HEK293 (cell line): ENCODE data around the gene CNTNAP4.

ENCODE experiments used
- CTCF ChIA-PET: fragments of 350-600 bp; formaldehyde crosslinking; extraction: SDS; loops from one replicate; lab custom pipeline; 2021; ENCODE audit warnings: antibody characterized with exemption; lab: Yijun Ruan, JAX
- POLR2A ChIA-PET: fragments of 300-600 bp; formaldehyde crosslinking; extraction: SDS; loops from one replicate; lab custom pipeline; 2020; ENCODE audit warnings: antibody characterized with exemption, inconsistent platforms; lab: Yijun Ruan, JAX
- H3K27ac ChIP-seq: fragments of 200-500 bp; sonication (Bioruptor generic); 2 replicates; pipeline ENCODE4 v1.5.1; 2014; ENCODE audit warnings: low read depth, low read length, control low read depth, inconsistent platforms; ENCODE audit errors: extremely low read depth
- H3K36me3 ChIP-seq, 2 experiments: fragments of 200-500 bp in 1 of 2; sonication (Bioruptor generic) in 1 of 2; 1 replicate in 1 of 2; 2 replicates in 1 of 2; pipeline ENCODE4 v1.5.1; 2014 to 2017; ENCODE audit warnings: inconsistent platforms in 2 of 2, low read length in 2 of 2; ENCODE audit not compliant: control insufficient read depth in 2 of 2, insufficient read depth in 1 of 2
- H3K4me1 ChIP-seq: fragments of 200-500 bp; sonication (Bioruptor generic); 2 replicates; pipeline ENCODE4 v1.5.1; 2014; ENCODE audit warnings: mild to moderate bottlenecking, low read length, inconsistent platforms; ENCODE audit not compliant: control insufficient read depth, insufficient read depth
- H3K4me3 ChIP-seq: 2 replicates; pipeline ENCODE4 v1.5.1; 2011; ENCODE audit warnings: low read depth, mild to moderate bottlenecking, control low read depth, low read length, moderate library complexity
- H3K9me3 ChIP-seq: fragments of 200-500 bp; sonication (Bioruptor generic); 2 replicates; pipeline ENCODE4 v1.5.1; 2014; ENCODE audit warnings: low read depth, low read length, inconsistent platforms; ENCODE audit not compliant: control insufficient read depth, insufficient read depth
- HOXA7 ChIP-seq: sonication (generic); formaldehyde crosslinking; IDR thresholded peaks from 2 replicates; pipeline ENCODE4 v1.8.1; 2022; ENCODE audit warnings: missing genetic modification reagents, borderline replicate concordance
- HOXD13 ChIP-seq: sonication (generic); formaldehyde crosslinking; IDR thresholded peaks from 2 replicates; pipeline ENCODE4 v1.8.0; 2022; ENCODE audit warnings: missing genetic modification reagents, borderline replicate concordance
- KLF9 ChIP-seq: fragments of 450-650 bp; formaldehyde crosslinking; IDR thresholded peaks from 2 replicates; pipeline ENCODE4 v1.5.1; 2016; ENCODE audit warnings: missing biosample characterization, missing genetic modification characterization, low read depth
- SETDB1 ChIP-seq: IDR thresholded peaks from one replicate; pipeline ENCODE4 v1.6.1; 2017; ENCODE audit warnings: mild to moderate bottlenecking, low read length, moderate library complexity, mixed read lengths; ENCODE audit not compliant: insufficient read length
- SP2 ChIP-seq: fragments of 450-650 bp; formaldehyde crosslinking; IDR thresholded peaks from 2 replicates; pipeline ENCODE4 v1.5.1; 2016; ENCODE audit warnings: missing biosample characterization, missing genetic modification characterization
- SP7 ChIP-seq: fragments of 450-650 bp; formaldehyde crosslinking; IDR thresholded peaks from 2 replicates; pipeline ENCODE4 v1.5.1; 2016; ENCODE audit warnings: missing biosample characterization, missing genetic modification characterization
- ZBTB11 ChIP-seq: fragments of 450-650 bp; formaldehyde crosslinking; conservative IDR thresholded peaks from 2 replicates; pipeline ENCODE4 v1.5.1; 2016; ENCODE audit warnings: low read depth, missing biosample characterization, missing genetic modification characterization
- ZBTB49 ChIP-seq: fragments of 450-650 bp; formaldehyde crosslinking; IDR thresholded peaks from 2 replicates; pipeline ENCODE4 v1.5.1; 2016; ENCODE audit warnings: missing biosample characterization, missing genetic modification characterization, low read depth
- ZNF133 ChIP-seq: fragments of 450-650 bp; formaldehyde crosslinking; IDR thresholded peaks from 2 replicates; pipeline ENCODE4 v1.5.1; 2016; ENCODE audit warnings: missing biosample characterization, missing genetic modification characterization
- ZNF214 ChIP-seq: fragments of 450-650 bp; formaldehyde crosslinking; IDR thresholded peaks from 2 replicates; pipeline ENCODE4 v1.5.1; 2017; ENCODE audit warnings: missing biosample characterization, mild to moderate bottlenecking, missing genetic modification characterization, borderline replicate concordance
- ZNF26 ChIP-seq: fragments of 450-650 bp; formaldehyde crosslinking; IDR thresholded peaks from 2 replicates; pipeline ENCODE4 v1.5.1; 2016; ENCODE audit warnings: missing biosample characterization, missing genetic modification characterization
- ZNF404 ChIP-seq: fragments of 450-650 bp; formaldehyde crosslinking; IDR thresholded peaks from 2 replicates; pipeline ENCODE4 v1.5.1; 2017; ENCODE audit warnings: missing biosample characterization, missing genetic modification characterization
- ZNF529 ChIP-seq: fragments of 450-650 bp; formaldehyde crosslinking; IDR thresholded peaks from 2 replicates; pipeline ENCODE4 v1.5.1; 2017; ENCODE audit warnings: missing genetic modification characterization, missing biosample characterization; ENCODE audit not compliant: insufficient replicate concordance
- ZNF544 ChIP-seq: fragments of 450-650 bp; formaldehyde crosslinking; IDR thresholded peaks from 2 replicates; pipeline ENCODE4 v1.5.0; 2017; ENCODE audit warnings: missing biosample characterization, missing genetic modification characterization
- ZNF549 ChIP-seq: fragments of 450-650 bp; IDR thresholded peaks from 2 replicates; pipeline ENCODE4 v1.5.1; 2018; ENCODE audit warnings: missing biosample characterization, missing genetic modification characterization, mild to moderate bottlenecking, inconsistent platforms, moderate library complexity
- ZNF571 ChIP-seq: fragments of 450-650 bp; formaldehyde crosslinking; IDR thresholded peaks from 2 replicates; pipeline ENCODE4 v1.5.0; 2017; ENCODE audit warnings: missing biosample characterization, missing genetic modification characterization
- ZNF600 ChIP-seq: fragments of 450-650 bp; formaldehyde crosslinking; IDR thresholded peaks from 2 replicates; pipeline ENCODE4 v1.5.1; 2016; ENCODE audit warnings: missing biosample characterization, missing genetic modification characterization
- ZNF654 ChIP-seq: fragments of 450-650 bp; formaldehyde crosslinking; IDR thresholded peaks from 2 replicates; pipeline ENCODE4 v1.5.1; 2016; ENCODE audit warnings: low read depth, missing biosample characterization, missing genetic modification characterization
- ZNF830 ChIP-seq: fragments of 450-650 bp; IDR thresholded peaks from 2 replicates; pipeline ENCODE4 v1.5.0; 2018; ENCODE audit warnings: missing biosample characterization, missing genetic modification characterization, low read depth, mild to moderate bottlenecking, moderate library complexity
- ZSCAN16 ChIP-seq: fragments of 450-650 bp; formaldehyde crosslinking; IDR thresholded peaks from 2 replicates; pipeline ENCODE4 v1.5.1; 2016; ENCODE audit warnings: missing biosample characterization, missing genetic modification characterization

CNTNAP4 gene

GRCh38 chr16:76303637-76304314 is 26.6 kb downstream of the CNTNAP4 start:
- Histone ChIP-seq H3K9me3 (no peaks in the 10 kb centered on the region), H3K27ac (no peak overlapping the region), H3K36me3 (no peaks in the 10 kb centered on the region), H3K4me1 (no peaks in the 10 kb centered on the region), H3K4me3 (no peak overlapping the region)
- CTCF ChIA-PET: interaction anchor here (0.6 kb wide), 1 partner anchor 503 kb away, joined by 4 read pairs; no protein-coding TSS in a partner anchor
- POLR2A ChIA-PET: no interaction called here
- TF ChIP-seq ZSCAN16 (no peak), ZNF214 (tag by site-specific recombination) (no peak), ZBTB49 (tag by site-specific recombination) (no peak), ZNF600 (tag by site-specific recombination) (no peak), HOXA7 (CRISPR knock-in tag) (no peak), ZNF133 (tag by site-specific recombination) (no peak), ZBTB11 (tag by site-specific recombination) (no peak), ZNF830 (tag by site-specific recombination) (no peak), ZNF654 (tag by site-specific recombination) (no peak), ZNF544 (tag by site-specific recombination) (no peak), ZNF26 (tag by site-specific recombination) (no peak), ZNF549 (tag by site-specific recombination) (no peak), ZNF529 (tag by site-specific recombination) (no peak), SETDB1 (no peak), SP2 (tag by site-specific recombination) (no peak), SP7 (tag by site-specific recombination) (no peak), KLF9 (tag by site-specific recombination) (no peak), ZNF571 (no peak), HOXD13 (CRISPR knock-in tag) (no peak), ZNF404 (tag by site-specific recombination) (no peak)
